Measurements from ENCODE around the gene RGS7. TPM values are rescaled to one million over a fixed set of nuclear protein-coding genes. Genes with fewer than 3 reads are reported as not detected.
"Not testable (repeated sequence)": the region's sequence is repeated elsewhere in the genome, so short reads cannot be mapped to it uniquely, and the experiment has no call there.

The RGS7 gene
- total RNA-seq, 1 donor from 2014 or later: 2.5 TPM

DNA sequence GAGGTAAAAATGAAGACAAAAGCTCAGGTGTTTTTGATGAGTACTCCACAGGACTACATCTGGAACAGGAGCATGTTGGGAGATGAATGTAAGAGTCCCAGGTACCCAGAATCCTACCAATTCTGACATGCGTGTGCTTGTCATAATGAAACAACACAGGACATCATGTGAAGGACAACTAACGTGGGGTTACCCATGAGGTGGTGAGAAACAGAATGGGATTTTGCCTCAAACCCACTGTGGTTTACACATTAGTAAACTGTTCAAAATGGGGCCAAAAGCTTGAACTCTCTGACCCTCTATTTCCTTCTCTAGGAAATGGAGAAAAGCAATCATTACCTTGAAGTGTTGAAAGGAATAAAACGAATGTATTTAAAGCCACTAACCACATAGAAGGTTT is 266.2 kb downstream of the RGS7 start:
- Mint-ChIP-seq H3K4me1 (ENCODE audit: unreplicated experiment) (peaks cover 9% of the 10 kb centered on the region), H3K9me3 (no peaks in the 10 kb centered on the region), H3K36me3 (no peaks in the 10 kb centered on the region), H3K27ac (no peak overlapping the region), H3K27me3 (peaks cover 2% of the 10 kb centered on the region), H3K4me3 (no peak overlapping the region)
- DNase-seq (ENCODE audit: extremely low spot score, unreplicated experiment): no peak
- TF ChIP-seq, protein P1, sequence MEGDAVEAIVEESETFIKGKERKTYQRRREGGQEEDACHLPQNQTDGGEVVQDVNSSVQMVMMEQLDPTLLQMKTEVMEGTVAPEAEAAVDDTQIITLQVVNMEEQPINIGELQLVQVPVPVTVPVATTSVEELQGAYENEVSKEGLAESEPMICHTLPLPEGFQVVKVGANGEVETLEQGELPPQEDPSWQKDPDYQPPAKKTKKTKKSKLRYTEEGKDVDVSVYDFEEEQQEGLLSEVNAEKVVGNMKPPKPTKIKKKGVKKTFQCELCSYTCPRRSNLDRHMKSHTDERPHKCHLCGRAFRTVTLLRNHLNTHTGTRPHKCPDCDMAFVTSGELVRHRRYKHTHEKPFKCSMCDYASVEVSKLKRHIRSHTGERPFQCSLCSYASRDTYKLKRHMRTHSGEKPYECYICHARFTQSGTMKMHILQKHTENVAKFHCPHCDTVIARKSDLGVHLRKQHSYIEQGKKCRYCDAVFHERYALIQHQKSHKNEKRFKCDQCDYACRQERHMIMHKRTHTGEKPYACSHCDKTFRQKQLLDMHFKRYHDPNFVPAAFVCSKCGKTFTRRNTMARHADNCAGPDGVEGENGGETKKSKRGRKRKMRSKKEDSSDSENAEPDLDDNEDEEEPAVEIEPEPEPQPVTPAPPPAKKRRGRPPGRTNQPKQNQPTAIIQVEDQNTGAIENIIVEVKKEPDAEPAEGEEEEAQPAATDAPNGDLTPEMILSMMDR (conservative IDR thresholded peaks at IDR 0.05): no peak

DNA sequence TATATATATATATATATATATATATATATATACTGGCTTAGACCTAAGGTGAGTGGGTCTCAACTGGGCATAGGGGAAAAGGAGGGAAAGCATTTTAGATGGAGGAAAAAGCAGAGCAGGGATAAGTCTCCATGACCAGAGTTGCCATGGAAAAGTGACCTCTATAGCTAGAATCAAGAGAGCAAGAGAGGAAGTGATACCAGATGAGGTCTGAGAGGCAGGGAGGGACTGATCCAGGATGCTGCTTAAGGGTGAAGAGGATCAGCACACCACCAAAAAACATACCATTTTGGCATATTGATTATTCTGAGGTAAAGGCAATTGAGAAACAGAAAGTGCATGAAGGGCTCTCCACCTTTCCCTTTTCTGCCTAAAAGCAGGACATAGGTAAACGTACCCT is 267.9 kb downstream of the RGS7 start:
- not testable (repeated sequence) for H3K4me1 Mint-ChIP-seq (ENCODE audit: unreplicated experiment); H3K36me3 Mint-ChIP-seq; H3K27me3 Mint-ChIP-seq; H3K9me3 Mint-ChIP-seq; H3K4me3 Mint-ChIP-seq; H3K27ac Mint-ChIP-seq; DNase-seq (ENCODE audit: extremely low spot score, unreplicated experiment)

DNA sequence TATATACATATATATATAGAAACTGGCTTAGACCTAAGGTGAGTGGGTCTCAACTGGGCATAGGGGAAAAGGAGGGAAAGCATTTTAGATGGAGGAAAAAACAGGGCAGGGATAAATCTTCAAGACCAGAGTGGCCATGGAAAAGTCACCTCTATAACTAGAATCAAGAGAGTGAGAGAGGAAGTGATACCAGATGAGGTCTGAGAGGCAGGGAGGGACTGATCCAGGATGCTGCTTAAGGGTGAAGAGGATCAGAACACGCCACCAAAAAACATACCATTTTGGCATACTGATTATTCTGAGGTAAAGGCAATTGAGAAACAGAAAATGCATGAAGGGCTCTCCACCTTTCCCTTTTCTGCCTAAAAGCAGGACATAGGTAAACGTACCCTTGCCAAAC is 268.9 kb downstream of the RGS7 start:
- not testable (repeated sequence) for H3K27me3 Mint-ChIP-seq, H3K9me3 Mint-ChIP-seq

DNA sequence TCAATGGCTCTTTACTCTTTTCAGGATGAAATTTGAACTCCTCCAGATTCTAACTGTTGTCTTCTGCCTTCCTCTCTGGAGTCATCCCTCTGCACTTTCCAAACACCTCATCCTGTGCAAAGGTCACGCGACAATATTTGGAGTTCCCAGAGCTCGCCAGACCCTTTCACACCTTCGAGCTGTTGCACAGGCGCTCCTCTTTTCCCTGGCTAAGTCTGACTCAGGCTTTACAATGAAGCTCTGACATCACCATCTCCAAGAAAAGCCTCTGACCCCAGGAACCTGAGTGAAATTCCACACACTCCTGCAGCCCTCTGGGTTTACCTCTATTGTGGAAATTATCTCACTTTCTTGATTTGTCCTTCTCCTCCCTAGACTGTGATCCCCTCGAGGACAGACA is 270.3 kb downstream of the RGS7 start:
- H3K4me1 Mint-ChIP-seq (ENCODE audit: unreplicated experiment): no peaks in the 10 kb centered on the region
- no peak for DNase-seq (ENCODE audit: extremely low spot score, unreplicated experiment)
- TF ChIP-seq, protein P1 (conservative IDR thresholded peaks at IDR 0.05): no peak

More for the DNA sequence above, 268.9 kb downstream of the RGS7 start:
- not testable (repeated sequence) for H3K36me3 Mint-ChIP-seq; H3K4me3 Mint-ChIP-seq; DNase-seq (ENCODE audit: extremely low spot score, unreplicated experiment); H3K4me1 Mint-ChIP-seq (ENCODE audit: unreplicated experiment); H3K27ac Mint-ChIP-seq

DNA sequence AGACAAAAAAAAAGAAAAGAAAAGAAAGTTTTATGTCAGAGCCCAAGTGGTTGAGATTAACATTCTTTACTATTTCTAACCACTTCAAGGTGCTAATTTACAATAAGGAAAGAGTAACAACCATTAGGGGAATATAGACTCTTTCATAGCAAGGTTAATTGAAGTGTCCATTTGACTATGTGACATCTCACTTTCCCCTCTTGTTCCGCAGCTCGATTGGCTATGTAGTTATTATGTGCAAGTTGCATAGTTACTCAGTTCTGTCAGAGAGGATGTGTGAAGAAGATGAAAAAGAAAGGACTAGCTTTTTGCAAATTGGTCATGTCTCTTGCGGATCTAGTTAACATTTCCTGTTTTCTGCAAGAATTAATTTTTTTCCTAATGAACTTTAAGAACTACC is 273.7 kb downstream of the RGS7 start:
- Mint-ChIP-seq H3K27me3 (no peaks in the 10 kb centered on the region), H3K4me3 (no peak overlapping the region), H3K36me3 (no peaks in the 10 kb centered on the region), H3K27ac (no peak overlapping the region), H3K9me3 (no peaks in the 10 kb centered on the region), H3K4me1 (ENCODE audit: unreplicated experiment) (peaks cover 4% of the 10 kb centered on the region)
- no peak for DNase-seq (ENCODE audit: extremely low spot score, unreplicated experiment)
- TF ChIP-seq, protein P1 (conservative IDR thresholded peaks at IDR 0.05): no peak

More for the DNA sequence above, 270.3 kb downstream of the RGS7 start:
- Mint-ChIP-seq H3K4me3 (no peak overlapping the region), H3K9me3 (no peaks in the 10 kb centered on the region), H3K27ac (no peak overlapping the region), H3K36me3 (no peaks in the 10 kb centered on the region), H3K27me3 (no peaks in the 10 kb centered on the region)

DNA sequence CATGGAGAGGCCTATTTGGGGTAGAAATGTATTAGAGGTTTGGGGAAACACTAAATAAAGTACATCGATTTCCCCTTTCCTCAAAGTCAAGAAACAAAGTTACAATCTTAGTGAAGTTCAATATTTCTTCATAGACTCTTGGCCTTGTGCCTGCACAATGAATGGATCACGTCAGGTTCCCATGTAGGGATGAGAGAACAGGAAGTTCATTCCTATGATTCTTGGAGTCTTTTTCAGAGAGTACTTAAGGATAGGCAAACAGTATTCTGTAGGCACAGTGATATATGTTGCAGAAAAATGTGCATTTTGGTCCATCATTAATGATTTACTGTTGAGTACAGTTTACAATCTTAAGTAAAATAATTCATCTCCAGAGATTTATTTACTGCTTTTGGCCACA is 275.5 kb downstream of the RGS7 start:
- Mint-ChIP-seq H3K4me1 (ENCODE audit: unreplicated experiment) (peaks cover 11% of the 10 kb centered on the region), H3K27ac (no peak overlapping the region), H3K27me3 (no peaks in the 10 kb centered on the region), H3K9me3 (no peaks in the 10 kb centered on the region), H3K36me3 (no peaks in the 10 kb centered on the region), H3K4me3 (no peak overlapping the region)
- TF ChIP-seq, protein P1 (conservative IDR thresholded peaks at IDR 0.05): no peak
- no peak for DNase-seq (ENCODE audit: extremely low spot score, unreplicated experiment)

DNA sequence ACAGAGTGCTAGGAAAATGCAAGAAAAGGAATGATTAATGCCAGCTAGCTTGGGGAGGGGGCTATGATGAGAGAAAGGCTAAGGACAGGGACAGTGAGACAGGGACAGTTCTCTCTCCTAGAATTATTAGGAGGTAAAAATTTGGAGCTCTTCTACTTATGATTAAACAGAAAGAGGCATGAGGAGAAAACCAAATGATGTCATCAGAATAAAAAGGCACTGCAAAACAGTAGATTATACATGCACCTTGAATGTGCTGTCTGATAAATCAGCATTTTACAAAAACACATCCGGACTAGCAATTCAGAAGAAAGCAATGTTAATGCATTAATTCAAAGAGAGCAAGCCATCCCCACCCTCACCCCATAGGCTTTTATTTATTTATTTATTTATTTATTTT is 277.5 kb downstream of the RGS7 start:
- Mint-ChIP-seq H3K4me3 (no peak overlapping the region), H3K27ac (no peak overlapping the region), H3K36me3 (no peaks in the 10 kb centered on the region), H3K4me1 (ENCODE audit: unreplicated experiment) (peaks cover 11% of the 10 kb centered on the region), H3K27me3 (no peaks in the 10 kb centered on the region), H3K9me3 (no peaks in the 10 kb centered on the region)
- no peak for DNase-seq (ENCODE audit: extremely low spot score, unreplicated experiment)
- TF ChIP-seq, protein P1 (conservative IDR thresholded peaks at IDR 0.05): no peak
